A549 (cell line): ENCODE results near the gene EDA. TPM values are rescaled to one million over a fixed set of nuclear protein-coding genes. Genes with fewer than 3 reads are reported as not detected.

Experiments used
- ATAC-seq, 2 experiments: fragments of 200-7000 bp in 1 of 2; fragments of >200 bp in 1 of 2; cut with Nextera tagmentation in 1 of 2; cut with Tn5 transposase in 1 of 2; 3 replicates each; pipeline versions ENCODE4 v1.8.0 to v1.9.1; 2018 to 2020; ENCODE audit warnings: mild to moderate bottlenecking in 1 of 2, moderate library complexity in 1 of 2
- CTCF ChIA-PET: fragments of 300-600 bp; sonication (Branson Sonifier 250); formaldehyde crosslinking; extraction: SDS; loops from one replicate; lab custom pipeline; 2021; ENCODE audit warnings: antibody characterized with exemption, inconsistent platforms; lab: Yijun Ruan, JAX
- POLR2A ChIA-PET: fragments of 350-600 bp; formaldehyde crosslinking; extraction: SDS; loops from one replicate; lab custom pipeline; 2021; ENCODE audit warnings: antibody characterized with exemption, inconsistent platforms; lab: Yijun Ruan, JAX
- DNase-seq, 2 experiments: peaks; one replicate each; pipeline versions ENCODE4 v3.0.0 to v3.0.0-alpha.2; 2011 to 2016; ENCODE audit warnings: low read depth in 1 of 2, low spot score in 1 of 2
- FAIRE-seq: peaks from 2 replicates; lab custom pipeline; 2011; peaks lifted over from hg19 to GRCh38; lab: Jason Lieb, UNC
- H3K27ac ChIP-seq, 2 experiments: fragments of >200 bp; sonication (Bioruptor Twin); formaldehyde crosslinking; 3 replicates each; pipeline ENCODE4 v1.5.1; 2016 to 2017
- H3K4me1 ChIP-seq: fragments of >200 bp; sonication (Bioruptor Twin); formaldehyde crosslinking; 3 replicates; pipeline ENCODE4 v1.6.1; 2016
- H3K4me2 ChIP-seq: fragments of >200 bp; sonication (Bioruptor Twin); formaldehyde crosslinking; 3 replicates; pipeline ENCODE4 v1.6.1; 2016
- H3K4me3 ChIP-seq: fragments of >200 bp; sonication (Bioruptor Twin); formaldehyde crosslinking; 3 replicates; pipeline ENCODE4 v1.5.1; 2016
- H3K9me3 ChIP-seq: fragments of >200 bp; sonication (Bioruptor Twin); formaldehyde crosslinking; 3 replicates; pipeline ENCODE4 v1.6.1; 2016
- BHLHE40 ChIP-seq: IDR thresholded peaks from 2 replicates; pipeline ENCODE4 v1.6.1; 2012; ENCODE audit warnings: low read depth, low read length, inconsistent platforms
- CBX2 ChIP-seq: fragments of 200-600 bp; sonication (generic); IDR thresholded peaks from 2 replicates; pipeline ENCODE4 v1.6.1; 2016; ENCODE audit warnings: low read depth, mild to moderate bottlenecking, borderline replicate concordance
- CEBPB ChIP-seq, 2 experiments: fragments of >200 bp in 1 of 2; sonication (Bioruptor Twin) in 1 of 2; formaldehyde crosslinking in 1 of 2; IDR thresholded peaks; 2 replicates each; pipeline ENCODE4 v1.6.1; 2012 to 2016
- CHD4 ChIP-seq: fragments of 200-600 bp; sonication (generic); IDR thresholded peaks from 2 replicates; pipeline ENCODE4 v1.6.1; 2016; ENCODE audit warnings: antibody characterized with exemption, mild to moderate bottlenecking, borderline replicate concordance
- E2F6 ChIP-seq: IDR thresholded peaks from 2 replicates; pipeline ENCODE4 v1.6.1; 2012; ENCODE audit warnings: low read depth, borderline replicate concordance
- EHF ChIP-seq: fragments of 250-450 bp; sonication (Bioruptor Pico); IDR thresholded peaks from 2 replicates; pipeline ENCODE4 v1.5.0; 2020; ENCODE audit warnings: mild to moderate bottlenecking
- EHMT2 ChIP-seq: fragments of 200-600 bp; sonication (generic); IDR thresholded peaks from 2 replicates; pipeline ENCODE4 v1.6.1; 2016; ENCODE audit warnings: antibody characterized with exemption, low read depth, mild to moderate bottlenecking, moderate library complexity
- ELK1 ChIP-seq: fragments of 150-350 bp; IDR thresholded peaks from 2 replicates; pipeline ENCODE4 v1.6.1; 2014; ENCODE audit warnings: low read depth, mild to moderate bottlenecking, low read length
- ESRRA ChIP-seq: fragments of 150-350 bp; IDR thresholded peaks from 2 replicates; pipeline ENCODE4 v1.6.1; 2014; ENCODE audit warnings: mild to moderate bottlenecking, low read length, borderline replicate concordance
- KDM5A ChIP-seq: fragments of 200-600 bp; sonication (generic); IDR thresholded peaks from 2 replicates; pipeline ENCODE4 v1.6.1; 2016; ENCODE audit warnings: antibody characterized with exemption, mild to moderate bottlenecking
- MAX ChIP-seq: IDR thresholded peaks from 2 replicates; pipeline ENCODE4 v1.6.1; 2012
- MAZ ChIP-seq: fragments of 150-350 bp; IDR thresholded peaks from 2 replicates; pipeline ENCODE4 v1.6.1; 2014; ENCODE audit warnings: antibody characterized with exemption, low read depth, low read length, borderline replicate concordance
- PHF8 ChIP-seq: fragments of 200-600 bp; sonication (generic); IDR thresholded peaks from 2 replicates; pipeline ENCODE4 v1.6.1; 2016; ENCODE audit warnings: low read depth, mild to moderate bottlenecking, antibody characterized with exemption, moderate library complexity, borderline replicate concordance
- RNF2 ChIP-seq: fragments of 200-600 bp; sonication (generic); IDR thresholded peaks from 2 replicates; pipeline ENCODE4 v1.6.1; 2016; ENCODE audit warnings: low read depth, mild to moderate bottlenecking, antibody characterized with exemption, moderate library complexity, borderline replicate concordance
- TP53 ChIP-seq: fragments of 250-450 bp; sonication (Bioruptor Pico); IDR thresholded peaks from 2 replicates; pipeline ENCODE4 v1.5.0; 2021; ENCODE audit warnings: mild to moderate bottlenecking, moderate library complexity
- ZC3H11A ChIP-seq: fragments of 450-650 bp; IDR thresholded peaks from 2 replicates; pipeline ENCODE4 v1.6.1; 2014; ENCODE audit warnings: antibody characterized with exemption, mild to moderate bottlenecking
- ZFP36 ChIP-seq: fragments of 450-650 bp; IDR thresholded peaks from 2 replicates; pipeline ENCODE4 v1.6.1; 2014; ENCODE audit warnings: borderline replicate concordance; ENCODE audit not compliant: partially characterized antibody
- ZNF302 ChIP-seq: fragments of 250-450 bp; sonication (Bioruptor Pico); IDR thresholded peaks from 2 replicates; pipeline ENCODE4 v1.9.0; 2021; ENCODE audit warnings: inconsistent platforms, mild to moderate bottlenecking, moderate library complexity
- WGBS: methylation state at CpG from one replicate; pipeline ENCODE4 v1.1.6; 2017; ENCODE audit errors: missing lambda C conversion rate; 5-methylcytosine and 5-hydroxymethylcytosine counted together
- polyA plus RNA-seq, 4 experiments: library from polyadenylated mRNA; depleted of rRNA in 3 of 4; stranded (reverse); fragments of >200 nt; fragmentation: RNase III in 1 of 4; extraction: RNeasy Plus Mini Kit Qiagen cat#74134 plus additional on column Dnase treatment in 1 of 4; gene quantifications; 2 replicates in 3 of 4; 3 replicates in 1 of 4; pipeline ENCODE4 v1.2.3, GENCODE V29; 2011 to 2017
- TF ChIP-seq, protein P1 (sequence below): IDR thresholded peaks from 2 replicates; pipeline ENCODE4 v1.6.1; 2012
- TF ChIP-seq, protein P2 (sequence below): fragments of 250-450 bp; sonication (Bioruptor Pico); IDR thresholded peaks from 2 replicates; pipeline ENCODE4 v1.5.0; 2020; ENCODE audit warnings: low read depth, mild to moderate bottlenecking, moderate library complexity

The EDA gene
- polyA plus RNA-seq, 2 of the 4 experiments (the other 2 are of a cell fraction), result 0.25 to 0.26 TPM

GRCh38 chrX:69876221-69876620 lies 260.3 kb downstream of the EDA start:
- TF ChIP-seq CHD4 (no peak), MAX (no peak), ZC3H11A (no peak), ESRRA (no peak), RNF2 (no peak), ZNF302 (CRISPR knock-in tag) (no peak), ELK1 (no peak), CBX2 (no peak), EHF (CRISPR knock-in tag) (no peak)
- TF ChIP-seq, protein P1, sequence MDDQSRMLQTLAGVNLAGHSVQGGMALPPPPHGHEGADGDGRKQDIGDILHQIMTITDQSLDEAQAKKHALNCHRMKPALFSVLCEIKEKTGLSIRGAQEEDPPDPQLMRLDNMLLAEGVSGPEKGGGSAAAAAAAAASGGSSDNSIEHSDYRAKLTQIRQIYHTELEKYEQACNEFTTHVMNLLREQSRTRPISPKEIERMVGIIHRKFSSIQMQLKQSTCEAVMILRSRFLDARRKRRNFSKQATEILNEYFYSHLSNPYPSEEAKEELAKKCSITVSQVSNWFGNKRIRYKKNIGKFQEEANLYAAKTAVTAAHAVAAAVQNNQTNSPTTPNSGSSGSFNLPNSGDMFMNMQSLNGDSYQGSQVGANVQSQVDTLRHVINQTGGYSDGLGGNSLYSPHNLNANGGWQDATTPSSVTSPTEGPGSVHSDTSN, result no peak
- Histone ChIP-seq H3K4me1 (no peaks in the 10 kb centered on the region), H3K4me2 (no peak overlapping the region), H3K9me3 (no peaks in the 10 kb centered on the region), H3K4me3 (no peak overlapping the region), H3K27ac (no peak overlapping the region)
- CTCF ChIA-PET, result no interaction called here
- DNase-seq (no peak), FAIRE-seq (no peak), ATAC-seq (no peak)
- 0% methylated on average over 1 of the region's 1 CpG for WGBS
- POLR2A ChIA-PET, result no interaction called here

GRCh38 chrX:69884210-69884609 lies 268.3 kb downstream of the EDA start:
- Histone ChIP-seq H3K27ac (no peak overlapping the region), H3K4me3 (no peak overlapping the region), H3K9me3 (no peaks in the 10 kb centered on the region), H3K4me1 (no peaks in the 10 kb centered on the region), H3K4me2 (no peak overlapping the region)
- FAIRE-seq (peak; percentile 74), ATAC-seq (no peak), DNase-seq (no peak)
- ChIA-PET CTCF (no interaction called here), POLR2A (no interaction called here)
- WGBS, result 0% methylated on average over 1 of the region's 1 CpG
- no peak for TF ChIP-seq KDM5A
- no peak for TF ChIP-seq PHF8
- TF ChIP-seq, protein P2, sequence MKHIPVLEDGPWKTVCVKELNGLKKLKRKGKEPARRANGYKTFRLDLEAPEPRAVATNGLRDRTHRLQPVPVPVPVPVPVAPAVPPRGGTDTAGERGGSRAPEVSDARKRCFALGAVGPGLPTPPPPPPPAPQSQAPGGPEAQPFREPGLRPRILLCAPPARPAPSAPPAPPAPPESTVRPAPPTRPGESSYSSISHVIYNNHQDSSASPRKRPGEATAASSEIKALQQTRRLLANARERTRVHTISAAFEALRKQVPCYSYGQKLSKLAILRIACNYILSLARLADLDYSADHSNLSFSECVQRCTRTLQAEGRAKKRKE (CRISPR knock-in tag), result no peak
- TF ChIP-seq MAZ, result no peak
- no peak for TF ChIP-seq ZFP36

GRCh38 chrX:69896046-69896445 lies 280.1 kb downstream of the EDA start:
- ChIA-PET POLR2A (no interaction called here), CTCF (no interaction called here)
- Histone ChIP-seq H3K4me2 (no peak overlapping the region), H3K4me3 (no peak overlapping the region), H3K9me3 (no peaks in the 10 kb centered on the region), H3K27ac (no peak overlapping the region), H3K4me1 (no peaks in the 10 kb centered on the region)
- DNase-seq (no peak), FAIRE-seq (no peak), ATAC-seq (no peak)
- TF ChIP-seq EHMT2 (no peak), TP53 (no peak), E2F6 (no peak), CEBPB (IDR thresholded peaks at IDR 0.05) (no peak), BHLHE40 (no peak)
- WGBS, result 0% methylated on average over 1 of the region's 1 CpG
